ENCODE results near the gene FUBP3.

FUBP3 gene

DNA sequence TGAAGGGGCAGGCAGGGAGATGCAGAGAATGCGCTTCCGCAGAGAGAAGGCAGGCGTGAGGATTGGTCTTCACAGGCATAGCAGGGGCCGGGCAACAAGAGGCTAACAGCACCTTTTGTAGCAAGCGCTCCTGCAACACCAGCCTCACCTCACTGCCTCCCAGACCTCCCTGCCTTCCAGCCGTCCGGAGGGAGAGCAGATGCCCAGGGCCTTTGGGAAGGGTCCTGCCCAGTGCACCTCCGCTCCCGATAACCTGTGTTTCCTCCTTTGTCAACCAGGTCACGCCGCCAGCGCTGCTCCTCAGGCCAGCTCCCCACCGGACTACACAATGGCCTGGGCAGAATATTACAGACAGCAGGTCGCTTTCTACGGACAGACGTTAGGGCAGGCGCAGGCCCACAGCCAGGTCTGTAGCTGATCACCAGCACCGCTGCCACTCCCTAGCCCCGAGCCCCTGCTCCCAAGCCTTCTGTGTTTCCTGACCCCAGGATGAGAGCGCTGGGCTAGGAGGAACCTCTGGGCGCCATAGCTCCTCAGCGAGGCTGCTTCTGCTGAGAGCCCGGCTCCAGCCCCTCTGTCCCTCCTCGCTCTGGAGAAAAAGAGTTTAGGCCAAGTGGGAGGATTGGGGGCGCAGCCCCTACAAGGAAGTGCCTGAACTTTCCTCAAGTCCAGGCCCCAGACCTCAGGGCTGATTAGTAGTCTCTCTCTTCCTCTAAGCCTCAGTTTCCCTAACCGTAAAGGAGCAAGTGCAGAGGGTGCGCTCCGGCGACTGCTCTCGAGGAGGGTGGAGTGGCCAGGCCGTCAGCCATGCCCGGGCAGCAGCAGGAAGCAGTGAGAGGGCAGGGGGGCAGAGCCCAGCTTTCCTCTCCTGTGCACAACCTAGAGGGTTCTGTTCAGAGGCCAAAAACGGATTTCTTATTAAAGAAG is 56.6 kb downstream of the FUBP3 start:
- DNase-seq = no peak

GRCh38 chr9:130636648-130637020 is 57.3 kb downstream of the FUBP3 start:
- DNase-seq = no peak

DNA sequence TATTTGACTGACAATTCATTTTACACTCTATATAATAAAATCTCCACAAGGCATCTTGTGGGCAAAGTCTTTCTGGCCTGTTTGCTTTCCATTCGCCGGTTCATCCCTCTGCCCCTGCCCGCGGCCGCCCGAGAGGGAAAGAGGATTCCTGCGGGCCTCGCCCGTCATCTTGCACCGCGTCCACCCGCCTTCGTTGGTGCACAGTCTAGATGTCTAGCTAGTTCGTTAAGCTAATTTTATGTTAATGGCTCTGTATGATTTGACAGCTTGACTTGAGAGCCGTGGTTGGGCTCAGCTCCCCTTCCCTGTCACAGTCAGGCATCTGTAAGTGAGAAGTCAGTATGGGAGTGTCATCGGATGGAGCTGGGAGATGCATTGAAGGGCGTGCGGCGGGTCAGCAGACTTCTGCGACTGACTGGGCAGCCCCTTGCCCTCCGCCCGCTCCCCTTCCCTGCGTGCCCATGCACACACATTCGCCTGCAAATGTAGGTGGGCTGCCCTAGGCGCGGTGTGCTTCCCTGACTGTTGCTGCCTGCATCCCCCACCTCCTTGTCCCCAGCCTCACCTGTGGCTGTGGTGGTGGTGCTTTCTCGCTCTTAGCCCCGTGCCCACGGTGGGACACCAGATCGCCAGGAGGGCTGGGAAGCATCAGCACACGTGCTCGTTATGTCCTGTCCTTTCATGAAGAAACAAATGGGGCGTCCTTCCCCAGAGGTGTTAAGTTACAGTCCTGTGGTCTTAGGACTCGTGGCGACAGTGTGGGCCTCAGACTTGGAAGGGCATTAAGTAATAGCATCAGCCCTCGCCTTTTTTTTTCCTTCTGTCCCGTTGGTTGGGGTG is 59.1 kb downstream of the FUBP3 start:
- DNase-seq = no peak

GRCh38 chr9:130639124-130639765 is 59.9 kb downstream of the FUBP3 start:
- no peak for DNase-seq

DNA sequence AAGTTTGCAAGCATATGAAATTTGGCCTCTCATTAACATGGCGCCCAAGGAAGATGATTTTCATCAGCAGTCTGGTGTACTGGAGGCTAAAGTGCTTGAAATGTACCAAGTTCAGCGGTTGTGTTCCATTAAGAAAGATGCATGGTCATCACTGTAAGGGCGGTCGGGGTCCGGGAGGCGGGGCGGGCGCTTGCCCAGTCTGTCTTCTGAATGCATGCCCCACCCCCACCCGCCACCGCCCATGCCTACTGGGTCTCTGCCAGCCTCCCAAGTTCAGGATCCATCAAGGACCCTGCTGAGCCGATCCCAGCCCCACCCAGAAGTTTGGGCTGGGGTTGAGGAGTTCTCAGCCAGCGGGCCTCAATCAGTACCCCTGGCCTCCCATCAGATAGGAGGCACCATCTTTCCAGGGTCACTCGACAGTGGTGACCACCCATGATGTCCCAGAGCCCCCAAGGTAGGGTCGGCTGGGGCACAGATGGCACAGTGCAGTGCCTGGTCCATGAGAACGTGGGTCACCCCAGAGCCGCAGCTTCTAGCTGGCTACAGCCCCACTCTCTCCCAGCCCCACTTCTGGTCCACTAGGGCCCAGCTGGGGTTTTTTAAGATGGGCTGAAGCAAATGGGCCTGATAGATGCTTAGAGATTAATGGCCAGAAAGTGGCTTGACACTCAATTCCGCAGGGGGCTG is 60.6 kb downstream of the FUBP3 start:
- no peak for DNase-seq

DNA sequence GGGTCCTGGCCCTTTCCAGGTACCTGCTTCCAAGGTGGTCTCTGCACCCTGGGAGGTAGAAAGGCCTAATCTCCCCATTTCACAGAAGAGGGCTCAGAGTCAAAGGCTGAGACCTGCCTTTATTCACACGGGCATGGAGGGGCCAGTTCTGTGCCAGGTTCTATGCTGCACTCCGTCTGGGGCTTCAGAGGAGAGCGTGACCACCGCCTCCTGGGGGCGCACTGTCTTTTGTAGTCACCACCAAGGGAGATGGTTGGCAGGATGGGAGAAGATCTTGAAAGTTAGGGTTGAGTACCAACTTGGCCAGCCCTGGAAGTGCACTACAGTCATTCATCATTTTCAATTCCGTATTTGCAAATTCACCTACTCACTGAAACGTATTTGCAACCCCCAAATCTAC is 61.3 kb downstream of the FUBP3 start:
- no peak for DNase-seq

DNA sequence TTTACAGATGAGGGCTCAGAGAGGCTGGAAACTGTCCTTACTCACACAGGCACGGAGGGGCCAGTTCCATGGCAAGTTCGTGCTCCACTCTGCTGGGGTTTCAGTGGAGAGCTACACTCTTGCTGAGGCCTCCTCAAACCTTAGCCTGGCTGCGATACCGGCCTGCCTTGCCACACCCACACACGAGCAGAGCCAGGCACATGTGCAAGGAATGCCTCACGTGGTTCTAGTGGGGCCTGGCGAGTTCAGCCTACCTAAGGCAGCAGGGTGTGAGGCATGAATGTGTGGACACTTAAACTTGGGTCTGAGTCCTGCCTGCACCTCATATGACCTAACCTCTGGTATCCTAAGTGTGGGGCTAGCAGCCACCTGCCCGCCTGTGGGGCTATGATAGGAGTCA is 63.5 kb downstream of the FUBP3 start:
- no peak for DNase-seq

- DNase-seq = no peak
Observed at GRCh38 chr9:130651221-130651620, 71.8 kb downstream of the FUBP3 start.

GRCh38 chr9:130651752-130652151 is 72.4 kb downstream of the FUBP3 start:
- DNase-seq = no peak

DNA sequence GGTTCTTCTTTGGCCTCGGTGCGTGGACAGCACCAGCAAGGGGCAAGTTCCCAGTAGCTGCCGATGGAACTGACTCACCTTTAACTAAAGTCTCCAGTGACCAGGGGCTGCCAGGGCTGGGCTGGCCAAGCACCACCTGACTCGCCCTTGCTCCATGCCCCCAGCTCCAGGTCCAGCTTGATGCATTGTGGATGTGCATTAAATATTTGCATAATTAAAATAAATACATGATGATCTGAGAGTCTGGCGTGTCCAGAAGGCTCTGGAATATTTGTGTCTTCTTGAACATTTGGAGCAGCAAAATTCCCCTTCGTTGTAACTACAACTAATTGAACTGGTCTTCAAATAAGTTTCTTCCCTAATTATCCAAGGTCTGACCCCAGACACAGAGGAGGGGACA is 75.5 kb downstream of the FUBP3 start:
- DNase-seq = no peak

DNA sequence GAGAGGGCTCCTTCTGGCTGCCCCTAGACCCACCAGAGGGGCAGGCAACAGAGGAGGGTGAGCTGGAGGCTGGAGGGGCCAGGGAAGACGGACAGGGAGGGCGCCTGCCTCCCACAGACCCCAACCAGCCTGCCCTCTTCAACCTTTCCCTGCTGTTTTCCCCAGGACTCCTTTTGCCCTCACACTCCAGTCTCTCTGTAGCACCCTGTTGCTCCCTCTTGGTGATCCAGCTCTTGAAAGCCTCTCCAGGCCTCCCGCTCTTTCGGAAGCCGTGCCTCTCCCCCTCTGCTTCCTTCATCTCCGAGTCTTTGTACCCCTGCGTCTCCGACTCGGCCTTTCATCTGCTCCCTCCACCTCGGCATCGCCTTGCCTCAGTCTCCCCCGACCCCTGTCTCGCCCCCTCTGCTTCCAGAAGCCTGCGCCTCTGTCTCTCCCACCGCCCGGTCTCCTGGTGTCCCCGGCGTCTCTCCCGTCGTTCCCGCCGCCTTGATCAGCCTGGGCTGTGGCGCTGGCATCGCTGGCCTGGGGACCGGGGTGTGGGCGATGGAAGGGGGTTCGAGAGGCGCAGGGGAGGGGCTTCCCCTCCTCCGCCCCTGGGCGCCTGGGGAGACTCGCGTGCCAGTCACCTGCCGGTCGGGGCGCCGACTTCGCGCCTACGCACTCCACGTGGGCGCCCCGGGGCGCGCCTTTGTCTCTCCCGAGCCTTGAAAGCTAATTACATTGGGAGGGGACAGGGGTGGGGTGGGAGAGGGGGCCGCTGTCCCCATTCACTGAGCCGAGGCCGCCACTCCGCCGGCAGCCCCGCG is 79.7 kb downstream of the FUBP3 start:
- DNase-seq = no peak

DNA sequence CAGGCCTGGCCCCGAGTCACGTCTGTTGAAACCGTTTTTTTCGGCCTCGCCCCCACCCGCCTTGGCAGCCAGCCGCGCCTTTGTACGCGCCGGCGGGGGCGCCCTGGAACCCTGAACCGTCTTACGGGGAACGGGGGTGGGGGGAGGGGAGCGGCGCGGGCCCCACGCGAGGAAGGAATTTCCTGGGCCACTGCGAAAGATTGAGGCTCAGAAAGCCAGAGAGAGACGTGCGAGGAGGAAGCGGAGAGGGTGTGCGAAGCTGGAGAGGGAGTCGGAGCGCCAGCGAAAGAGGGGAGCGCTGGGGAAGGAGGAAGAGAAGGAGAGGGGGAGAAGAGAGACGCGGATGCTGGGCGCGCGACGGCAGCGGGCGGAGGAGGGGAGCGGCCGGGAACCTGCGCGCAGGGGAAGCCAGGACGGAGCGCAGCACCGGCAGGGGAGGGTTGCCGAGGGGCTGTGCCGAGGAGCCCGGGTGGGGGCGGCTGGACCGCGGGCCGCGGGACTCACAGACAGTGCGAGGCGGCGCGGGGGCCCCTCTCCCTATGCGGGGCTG is 80.4 kb downstream of the FUBP3 start:
- DNase-seq = no peak

GRCh38 chr9:130660326-130660682 is 80.9 kb downstream of the FUBP3 start:
- no peak for DNase-seq

DNA sequence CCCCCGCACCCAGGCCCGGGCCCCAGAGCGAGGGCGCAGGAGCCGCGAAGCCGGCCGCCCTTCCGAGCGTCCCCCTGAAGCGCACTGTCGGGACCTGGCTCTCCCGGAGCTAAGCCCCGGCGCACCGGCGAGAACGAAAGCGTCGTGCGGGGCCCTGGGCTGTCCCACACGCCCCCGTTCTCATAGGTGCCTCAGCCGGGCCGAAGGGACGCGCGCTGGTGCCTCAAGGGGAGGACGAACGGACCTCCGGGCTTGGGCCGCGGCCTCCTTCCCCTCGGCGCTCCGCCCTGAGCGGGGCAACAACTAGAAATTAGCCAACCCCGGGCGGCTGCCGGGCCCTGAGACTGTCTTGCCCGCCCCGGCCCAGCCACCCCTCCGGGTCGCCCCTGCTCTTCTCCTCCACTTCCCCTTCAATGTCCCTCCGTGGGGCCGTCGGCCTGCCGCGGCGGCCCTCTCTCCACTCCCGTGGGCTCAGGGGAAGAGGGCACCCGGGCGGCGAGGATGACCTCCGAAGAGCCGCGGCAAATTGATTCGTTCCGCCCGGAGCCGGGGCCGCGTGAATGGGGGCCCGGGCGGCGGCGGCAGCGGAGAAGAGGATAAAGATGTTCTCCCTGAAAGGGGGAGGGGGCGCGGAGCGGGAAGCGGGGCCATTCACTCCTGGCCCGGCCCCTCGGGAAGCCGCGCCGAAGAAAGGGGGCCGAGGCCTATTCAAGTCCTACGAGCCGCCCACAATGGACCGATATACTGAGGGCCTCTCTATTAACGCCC is 81.5 kb downstream of the FUBP3 start:
- no peak for DNase-seq

DNA sequence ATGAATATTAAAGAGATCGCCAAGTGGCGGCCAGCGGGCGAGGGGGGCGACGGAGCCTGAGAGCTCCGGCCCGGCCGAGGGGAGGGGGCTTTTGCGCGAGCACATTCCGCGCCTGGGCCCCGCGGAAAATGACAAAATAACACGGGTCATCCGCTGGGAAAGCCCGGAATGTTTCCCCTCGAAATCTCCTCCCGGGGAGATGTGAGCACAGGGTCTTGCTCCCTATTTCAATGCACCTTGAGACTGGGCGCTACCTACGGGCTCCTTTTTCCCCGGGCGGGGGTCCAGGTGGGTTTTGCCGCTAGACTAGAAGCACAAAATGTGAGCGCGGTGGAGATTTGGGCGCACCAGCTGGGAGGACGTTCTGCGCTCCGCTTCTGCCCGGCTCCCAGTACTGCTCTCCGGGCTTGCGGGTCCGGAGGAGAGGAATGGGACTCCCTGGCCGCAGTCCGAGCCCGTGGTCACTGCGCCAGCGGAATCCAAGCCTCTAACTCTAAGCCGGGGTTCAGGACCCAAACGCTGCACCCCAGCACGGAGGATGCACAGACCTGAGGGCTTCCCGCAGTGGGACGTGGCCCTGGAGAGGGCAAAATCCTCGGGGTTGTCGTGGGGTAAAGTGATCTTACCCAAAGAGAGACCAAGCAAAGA is 82.2 kb downstream of the FUBP3 start:
- no peak for DNase-seq

DNA sequence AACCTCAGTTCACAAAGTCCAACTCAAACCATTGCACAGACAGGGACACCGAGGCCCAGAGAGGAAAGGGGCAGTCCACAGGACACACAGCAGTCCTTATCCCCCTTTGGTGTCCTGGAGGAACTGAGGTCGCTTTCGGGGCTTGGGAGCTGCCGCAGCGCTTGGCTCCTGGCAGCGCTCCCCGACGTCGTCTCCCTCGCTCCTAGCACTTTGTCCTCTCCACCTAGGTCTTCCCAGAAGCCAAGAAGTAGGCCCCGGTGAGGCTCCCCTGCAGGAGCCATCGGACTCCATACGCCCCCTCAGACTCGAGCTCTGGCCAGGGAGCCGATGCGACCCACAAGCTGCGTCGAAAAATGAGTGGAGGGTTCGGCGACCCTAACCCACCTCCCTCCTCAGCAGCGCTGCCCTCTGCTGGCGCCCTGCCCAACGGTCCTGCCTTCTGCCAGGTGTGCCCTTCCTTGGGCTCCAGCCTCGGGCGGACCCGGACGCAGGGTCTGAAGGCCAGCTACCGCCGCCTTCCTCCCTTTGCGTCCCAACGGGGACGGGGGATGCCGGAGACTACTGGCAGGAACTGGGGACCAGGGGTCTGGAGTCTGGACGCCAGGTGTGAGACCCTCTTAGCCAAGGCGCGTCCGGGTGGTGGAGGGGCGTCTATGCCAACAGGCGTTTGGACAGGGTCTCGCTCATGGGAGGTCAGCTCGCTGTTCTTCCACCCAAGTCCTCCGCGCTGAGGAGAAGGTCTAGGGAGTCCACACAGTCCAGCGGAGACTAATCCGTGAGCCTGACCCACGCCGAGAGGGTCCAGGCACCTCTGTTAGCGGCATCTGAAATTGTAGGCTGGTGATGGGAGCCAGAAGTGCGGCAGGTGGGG is 83.0 kb downstream of the FUBP3 start:
- no peak for DNase-seq

GRCh38 chr9:130662970-130663257 is 83.5 kb downstream of the FUBP3 start:
- DNase-seq = no peak

GRCh38 chr9:130663258-130663976 is 84.0 kb downstream of the FUBP3 start:
- no peak for DNase-seq

GRCh38 chr9:130663977-130664250 is 84.5 kb downstream of the FUBP3 start:
- no peak for DNase-seq
